H1 (cell line): Measurements from ENCODE around the gene MPND. TPM values are rescaled to one million over a fixed set of nuclear protein-coding genes. Genes with fewer than 3 reads are reported as not detected.

Experiments used
- BRCA1 ChIP-seq: IDR thresholded peaks from 2 replicates; pipeline ENCODE4 v1.6.1; 2012; ENCODE audit warnings: low read depth, low read length, improper control_type of control experiment
- CHD1 ChIP-seq: IDR thresholded peaks from 2 replicates; pipeline ENCODE4 v1.6.1; 2012; ENCODE audit warnings: low read depth, low read length, improper control_type of control experiment
- GTF2F1 ChIP-seq: IDR thresholded peaks from 2 replicates; pipeline ENCODE4 v1.6.1; 2012; ENCODE audit warnings: low read depth, low read length, improper control_type of control experiment, borderline replicate concordance
- KDM1A ChIP-seq: fragments of 200-600, 300-600 bp; sonication (generic); IDR thresholded peaks from 2 replicates; pipeline ENCODE4 v1.7.1; 2016; ENCODE audit warnings: mild to moderate bottlenecking, low read length, borderline replicate concordance
- MAFK ChIP-seq: IDR thresholded peaks from 2 replicates; pipeline ENCODE4 v1.6.1; 2012; ENCODE audit warnings: low read depth, mild to moderate bottlenecking, improper control_type of control experiment, low read length
- NANOG ChIP-seq: IDR thresholded peaks from 2 replicates; pipeline ENCODE4 v1.6.1; 2011; ENCODE audit warnings: low read length, low read depth, mild to moderate bottlenecking, inconsistent platforms; ENCODE audit not compliant: insufficient read depth, poor library complexity, severe bottlenecking
- SAP30 ChIP-seq: fragments of 300-600 bp; sonication (generic); IDR thresholded peaks from 2 replicates; pipeline ENCODE4 v1.7.1; 2012; ENCODE audit warnings: low read length, moderate library complexity, mild to moderate bottlenecking, inconsistent platforms; ENCODE audit not compliant: insufficient read depth, insufficient replicate concordance
- SIN3A ChIP-seq, 2 experiments: IDR thresholded peaks in 1 of 2; conservative IDR thresholded peaks in 1 of 2; 2 replicates each; pipeline ENCODE4 v1.6.1; 2011 to 2012; ENCODE audit warnings: low read length in 2 of 2, improper control_type of control experiment in 1 of 2, low read depth in 1 of 2, mild to moderate bottlenecking in 1 of 2
- SIX5 ChIP-seq: IDR thresholded peaks from 2 replicates; pipeline ENCODE4 v1.6.1; 2011; ENCODE audit warnings: mild to moderate bottlenecking, low read depth, low read length
- SP1 ChIP-seq: IDR thresholded peaks from 2 replicates; pipeline ENCODE4 v1.6.1; 2011; ENCODE audit warnings: low read depth, low read length
- TBP ChIP-seq: IDR thresholded peaks from 2 replicates; pipeline ENCODE4 v1.6.1; 2011; ENCODE audit warnings: low read depth, low read length, improper control_type of control experiment
- polyA plus RNA-seq, 7 experiments: library from polyadenylated mRNA; depleted of rRNA in 3 of 7; stranded (reverse) in 5 of 7; unstranded in 2 of 7; fragments of >200 nt in 5 of 7; fragments of 200-250 nt in 2 of 7; gene quantifications; 1 replicate in 5 of 7; 2 replicates in 1 of 7; 4 replicates in 1 of 7; pipeline versions ENCODE4 v1.2.1 to v1.2.3, GENCODE V29; 2011 to 2013; ENCODE audit warnings: missing spikeins in 2 of 7, mixed read lengths in 2 of 7
- total RNA-seq: library from RNA; stranded (reverse); fragmentation: NEBNext Ultra II Directional; extraction: Animal tissue kit (Norgen Biotek cat#: 25700); gene quantifications from 2 replicates; pipeline ENCODE4 v1.2.1, GENCODE V29; 2021

Gene MPND
- total and polyA plus RNA-seq, 2 of the 8 experiments (the other 6 are each of a cell fraction or from before 2014, with no cell fraction given): 22.9 to 27.7 TPM

DNA sequence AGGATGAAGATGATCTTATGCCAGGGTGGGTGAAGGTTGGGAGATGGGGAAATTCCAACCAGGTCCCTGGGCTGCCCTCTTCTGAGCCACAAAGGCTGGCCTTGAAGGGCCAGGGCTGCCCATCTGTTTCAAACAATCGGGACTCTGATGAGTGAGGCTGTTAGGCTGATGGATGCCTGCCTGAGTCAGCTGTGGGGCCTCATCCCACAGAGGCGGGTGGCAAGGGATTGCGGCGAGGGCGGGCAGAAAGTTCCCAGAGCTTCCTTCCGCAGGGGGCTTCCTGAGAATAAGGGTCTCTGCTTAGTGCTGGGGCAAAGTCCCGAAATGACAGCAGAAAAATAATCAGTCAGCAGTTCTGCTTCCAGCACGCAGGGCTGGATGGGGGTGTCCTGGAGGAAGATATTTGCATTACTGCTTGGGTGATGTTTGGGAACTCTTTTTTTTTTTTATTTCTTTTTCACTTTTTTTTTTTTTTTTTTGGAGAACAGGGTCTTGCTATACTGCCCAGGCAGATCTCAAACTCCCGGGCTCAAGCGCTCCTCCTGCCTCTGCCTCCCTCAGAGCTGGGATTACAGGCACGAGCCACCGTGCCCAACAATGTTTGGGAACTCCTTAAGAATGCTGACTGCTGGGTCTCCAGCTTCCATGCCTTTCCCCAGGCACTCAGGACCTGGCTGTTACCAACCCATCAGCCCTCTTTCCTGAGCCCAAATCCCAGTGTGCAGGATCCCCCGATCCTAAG is 42.9 kb downstream of the MPND start (continued):
- no peak for TF ChIP-seq GTF2F1
- TF ChIP-seq NANOG: no peak
- TF ChIP-seq TBP: no peak
- TF ChIP-seq BRCA1: no peak
- no peak for TF ChIP-seq KDM1A
- no peak for TF ChIP-seq SIX5
- no peak for TF ChIP-seq MAFK
- TF ChIP-seq SIN3A (conservative IDR thresholded peaks at IDR 0.05 in 1 of 2, IDR thresholded peaks at IDR 0.05 in 1 of 2; ENCODE audit: low read depth in 1 of 2, low read length in 2 of 2): no peak
- no peak for TF ChIP-seq CHD1
- TF ChIP-seq SAP30: no peak
- TF ChIP-seq SP1: no peak
